Fibroblast of skin of abdomen (primary cell): ENCODE data around the gene CAMK4. TPM values are rescaled to one million over a fixed set of nuclear protein-coding genes. Genes with fewer than 3 reads are reported as not detected.

Source experiments
- DNase-seq: peaks from one replicate; pipeline ENCODE4 v3.0.0-alpha.2; 2013
- polyA plus RNA-seq, 2 experiments: library from polyadenylated mRNA; unstranded; fragments of 120-200 nt; gene quantifications; one replicate each; pipeline ENCODE4 v1.2.1, GENCODE V29; 2013; ENCODE audit not compliant: insufficient read length in 2 of 2

CAMK4 gene
- 4.4 TPM for polyA plus RNA-seq (2013, experiment 1 of 2; ENCODE audit: insufficient read length)
- polyA plus RNA-seq (2013, experiment 2 of 2; ENCODE audit: insufficient read length) = 4.1 TPM

DNA sequence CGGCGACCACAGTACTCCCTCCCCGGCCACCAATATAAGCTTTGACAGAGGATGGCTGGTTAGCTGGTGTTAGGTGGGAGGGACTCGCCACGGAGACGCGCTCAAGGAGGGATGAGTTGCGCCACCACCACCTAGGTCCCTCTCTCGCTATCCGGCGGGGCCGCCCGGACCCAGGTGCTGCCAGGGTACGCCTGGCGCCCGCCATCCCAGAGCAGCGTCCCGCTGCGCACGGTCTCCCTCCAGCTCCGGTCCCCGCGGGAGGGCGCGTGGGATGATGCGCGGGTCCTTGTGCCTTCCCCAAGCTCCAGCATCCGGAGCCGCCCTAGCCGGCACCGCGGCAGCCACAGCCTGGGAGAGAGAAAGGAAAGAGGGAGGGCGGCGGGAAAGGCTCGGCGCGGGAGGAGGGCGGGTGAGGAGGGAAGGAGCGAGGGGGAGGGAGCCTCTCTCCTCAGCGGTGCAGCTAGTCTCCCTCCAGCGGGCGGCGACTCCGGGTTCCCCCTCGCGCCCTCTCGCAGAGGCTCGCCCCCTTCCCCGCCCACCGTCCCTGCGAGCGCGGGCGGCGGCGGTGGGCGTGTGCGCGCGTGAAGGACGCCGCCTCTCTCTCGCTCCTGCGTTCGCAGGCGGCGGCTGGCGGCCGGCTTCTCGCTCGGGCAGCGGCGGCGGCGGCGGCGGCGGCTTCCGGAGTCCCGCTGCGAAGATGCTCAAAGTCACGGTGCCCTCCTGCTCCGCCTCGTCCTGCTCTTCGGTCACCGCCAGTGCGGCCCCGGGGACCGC, at the start of gene CAMK4:
CAMK4 (plus strand) TSS at position 598 of the 774 bp plus-strand sequence; CDS start at position 698, 100 bp downstream.
- DNase-seq = peak; percentile 85

GRCh38 chr5:111183064-111183463, 41.1 kb upstream of the CAMK4 start:
- no peak for DNase-seq

- no peak for DNase-seq
These were observed 37.1 kb upstream of the CAMK4 start for GRCh38 chr5:111187079-111187478.

GRCh38 chr5:111194053-111194452, 30.1 kb upstream of the CAMK4 start:
- no peak for DNase-seq

GRCh38 chr5:111194925-111195324, 29.3 kb upstream of the CAMK4 start:
- DNase-seq = no peak

- DNase-seq = no peak
These were observed 26.7 kb upstream of the CAMK4 start for GRCh38 chr5:111197523-111197922.

GRCh38 chr5:111198281-111198966, 25.8 kb upstream of the CAMK4 start:
- DNase-seq = no peak

DNA sequence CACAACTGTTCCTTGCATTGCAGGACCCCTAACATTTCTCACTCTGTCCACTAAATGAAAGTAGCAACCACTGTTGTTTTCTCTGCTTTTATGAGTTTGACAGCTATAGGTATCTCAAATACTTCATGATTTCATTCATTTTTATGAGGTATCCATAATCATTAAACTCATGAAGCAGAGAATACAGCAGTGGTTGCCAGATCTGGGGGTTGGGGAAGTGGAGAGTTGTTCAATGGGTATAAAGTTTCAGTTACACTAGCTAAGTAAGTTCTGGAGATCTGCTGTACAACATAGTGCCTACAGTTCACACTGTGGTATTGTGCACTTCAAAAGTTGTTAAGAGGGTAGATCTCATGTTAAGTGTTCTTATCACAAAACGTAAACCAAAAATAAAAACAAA, 23.4 kb upstream of the CAMK4 start:
- DNase-seq = no peak

DNA sequence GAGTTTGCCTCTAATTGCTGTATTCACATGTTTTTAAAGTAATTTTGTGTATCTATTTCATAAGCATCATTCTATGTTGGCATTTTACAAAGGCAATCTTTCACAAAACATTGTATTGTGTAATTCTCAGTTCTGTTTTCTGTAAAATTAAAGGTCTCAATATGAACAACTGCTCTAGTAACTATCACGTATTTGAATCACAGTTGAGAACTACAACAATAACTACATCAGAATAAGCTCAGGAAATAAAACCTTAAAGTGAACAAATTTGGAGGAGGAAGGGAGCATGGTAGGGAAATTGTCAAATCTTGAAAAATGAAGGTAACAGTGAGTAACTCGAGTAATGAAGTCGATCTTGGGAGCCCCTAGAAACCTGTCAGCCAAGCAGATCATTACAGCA, 22.5 kb upstream of the CAMK4 start:
- no peak for DNase-seq

- DNase-seq = no peak
These were observed 12.8 kb upstream of the CAMK4 start for GRCh38 chr5:111211341-111211740.

GRCh38 chr5:111214052-111214742, 10.0 kb upstream of the CAMK4 start:
- no peak for DNase-seq

GRCh38 chr5:111215971-111216370, 8.2 kb upstream of the CAMK4 start:
- DNase-seq = no peak

GRCh38 chr5:111221139-111221538, 3.0 kb upstream of the CAMK4 start:
- no peak for DNase-seq

- DNase-seq = no peak
These were observed 940 bp upstream of the CAMK4 start for GRCh38 chr5:111223101-111223786.

DNA sequence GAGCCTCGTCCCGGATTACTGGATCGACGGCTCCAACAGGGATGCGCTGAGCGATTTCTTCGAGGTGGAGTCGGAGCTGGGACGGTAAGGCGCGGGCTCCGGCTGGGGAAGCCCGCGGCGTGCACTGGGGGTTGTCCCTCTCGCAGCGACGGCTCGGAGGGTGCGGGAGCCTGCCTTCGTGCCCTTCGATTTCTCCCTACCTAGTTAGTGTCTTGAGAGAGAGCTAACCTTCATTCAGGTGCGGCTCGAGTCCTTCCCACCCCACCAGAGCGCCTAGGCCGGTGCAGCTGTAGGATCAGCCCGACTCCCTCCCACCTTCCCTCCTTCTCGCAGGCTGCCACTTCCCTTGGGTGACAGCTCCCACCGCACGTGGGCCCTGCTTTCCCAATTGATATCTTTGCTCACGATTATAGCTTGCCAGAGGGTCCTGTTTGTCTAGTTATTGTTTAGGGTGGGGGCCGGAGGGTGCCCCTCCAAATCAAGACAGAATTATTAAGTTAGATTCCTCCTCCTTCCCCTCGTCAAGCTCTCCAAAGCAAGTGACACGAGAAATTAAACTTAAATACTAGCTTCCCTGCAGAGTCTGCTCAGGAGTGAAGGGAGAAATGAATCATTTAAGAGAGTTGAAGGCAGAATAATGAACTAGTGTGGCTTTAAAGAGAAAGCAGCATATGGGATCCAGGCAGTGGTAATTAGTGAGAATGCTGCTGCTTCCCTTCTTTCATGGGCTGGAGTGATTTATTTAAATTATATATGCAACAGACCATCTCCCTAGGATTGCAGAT, 569 bp downstream of the CAMK4 start:
- peak; percentile 5 for DNase-seq

- DNase-seq = no peak
These were observed 1.7 kb downstream of the CAMK4 start for GRCh38 chr5:111225926-111226325.

DNA sequence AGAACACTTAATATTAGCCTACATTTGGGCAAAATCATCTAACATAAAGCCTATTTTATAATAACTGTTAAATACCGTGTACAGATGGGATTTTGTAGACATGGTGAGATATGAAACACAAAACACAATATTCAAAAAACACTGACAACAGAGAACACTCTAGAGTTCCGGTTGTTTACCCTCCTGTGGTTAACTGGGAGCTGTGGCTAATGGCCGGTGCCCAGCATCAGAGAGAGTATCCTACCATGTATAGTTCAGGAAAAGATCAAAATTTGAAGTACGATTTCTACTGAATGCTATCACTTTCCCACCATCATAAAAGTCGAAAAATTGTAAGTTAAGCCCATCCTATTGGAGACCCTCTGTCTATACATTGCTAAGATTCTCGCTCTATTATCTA, 2.4 kb downstream of the CAMK4 start:
- DNase-seq = no peak

- DNase-seq = no peak
These were observed 3.1 kb downstream of the CAMK4 start for GRCh38 chr5:111227226-111227782.

- peak; percentile 60 for DNase-seq
These were observed 3.6 kb downstream of the CAMK4 start for GRCh38 chr5:111227801-111228200.

GRCh38 chr5:111228520-111229220, 4.5 kb downstream of the CAMK4 start:
- DNase-seq = no peak
